ENCODE measurements around the gene PKM. TPM values are rescaled to one million over a fixed set of nuclear protein-coding genes. Genes with fewer than 3 reads are reported as not detected.
A peak's percentile ranks its signal among the peaks of the same experiment; 100 is the strongest.

The PKM gene
- total RNA-seq, 1 donor from 2014 or later, result 780 TPM

- DNase-seq (ENCODE audit: low spot score), result no peak
These were observed 30.4 kb downstream of the PKM start for GRCh38 chr15:72200395-72201237.

GRCh38 chr15:72199721-72200212 lies 31.2 kb downstream of the PKM start:
- peak; percentile 88 for DNase-seq (ENCODE audit: low spot score)

GRCh38 chr15:72199205-72199515 lies 31.8 kb downstream of the PKM start:
- DNase-seq (ENCODE audit: low spot score), result no peak

- no peak for DNase-seq (ENCODE audit: low spot score)
These were observed 32.4 kb downstream of the PKM start for GRCh38 chr15:72198356-72199204.

GRCh38 chr15:72197460-72198355 lies 33.3 kb downstream of the PKM start, which contains the start of gene GRAMD2A:
TSS of gene GRAMD2A (minus strand) at chr15:72197787.
- DNase-seq (ENCODE audit: low spot score), result no peak

GRCh38 chr15:72197041-72197459 lies 33.9 kb downstream of the PKM start:
- DNase-seq (ENCODE audit: low spot score), result no peak

- no peak for DNase-seq (ENCODE audit: low spot score)
These were observed 34.5 kb downstream of the PKM start for GRCh38 chr15:72196409-72197040.

GRCh38 chr15:72195101-72195511 lies 35.9 kb downstream of the PKM start:
- DNase-seq (ENCODE audit: low spot score), result no peak

- no peak for DNase-seq (ENCODE audit: low spot score)
These were observed 37.1 kb downstream of the PKM start for GRCh38 chr15:72193836-72194396.

- DNase-seq (ENCODE audit: low spot score), result no peak
These were observed 38.6 kb downstream of the PKM start for GRCh38 chr15:72192416-72192815.

GRCh38 chr15:72189250-72189902 lies 41.6 kb downstream of the PKM start:
- DNase-seq (ENCODE audit: low spot score), result no peak

GRCh38 chr15:72184165-72184811 lies 46.7 kb downstream of the PKM start:
- DNase-seq (ENCODE audit: low spot score), result peak; percentile 30

GRCh38 chr15:72183781-72184164 lies 47.2 kb downstream of the PKM start:
- no peak for DNase-seq (ENCODE audit: low spot score)

GRCh38 chr15:72182673-72183072 lies 48.3 kb downstream of the PKM start:
- DNase-seq (ENCODE audit: low spot score), result no peak

- no peak for DNase-seq (ENCODE audit: low spot score)
These were observed 48.7 kb downstream of the PKM start for GRCh38 chr15:72182244-72182643.

- DNase-seq (ENCODE audit: low spot score), result no peak
These were observed 50.1 kb downstream of the PKM start for GRCh38 chr15:72180761-72181324.

- DNase-seq (ENCODE audit: low spot score), result no peak
These were observed 50.9 kb downstream of the PKM start for GRCh38 chr15:72179950-72180581.

GRCh38 chr15:72178976-72179585 lies 51.9 kb downstream of the PKM start:
- no peak for DNase-seq (ENCODE audit: low spot score)

GRCh38 chr15:72176743-72177142 lies 54.2 kb downstream of the PKM start:
- no peak for DNase-seq (ENCODE audit: low spot score)

Data from mucosa of gallbladder (tissue), 1 donor.